ENCODE results near the gene MRS2.
"Not testable (repeated sequence)": the region's sequence is repeated elsewhere in the genome, so short reads cannot be mapped to it uniquely, and the experiment has no call there.

Gene MRS2, protein sequence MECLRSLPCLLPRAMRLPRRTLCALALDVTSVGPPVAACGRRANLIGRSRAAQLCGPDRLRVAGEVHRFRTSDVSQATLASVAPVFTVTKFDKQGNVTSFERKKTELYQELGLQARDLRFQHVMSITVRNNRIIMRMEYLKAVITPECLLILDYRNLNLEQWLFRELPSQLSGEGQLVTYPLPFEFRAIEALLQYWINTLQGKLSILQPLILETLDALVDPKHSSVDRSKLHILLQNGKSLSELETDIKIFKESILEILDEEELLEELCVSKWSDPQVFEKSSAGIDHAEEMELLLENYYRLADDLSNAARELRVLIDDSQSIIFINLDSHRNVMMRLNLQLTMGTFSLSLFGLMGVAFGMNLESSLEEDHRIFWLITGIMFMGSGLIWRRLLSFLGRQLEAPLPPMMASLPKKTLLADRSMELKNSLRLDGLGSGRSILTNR

DNA sequence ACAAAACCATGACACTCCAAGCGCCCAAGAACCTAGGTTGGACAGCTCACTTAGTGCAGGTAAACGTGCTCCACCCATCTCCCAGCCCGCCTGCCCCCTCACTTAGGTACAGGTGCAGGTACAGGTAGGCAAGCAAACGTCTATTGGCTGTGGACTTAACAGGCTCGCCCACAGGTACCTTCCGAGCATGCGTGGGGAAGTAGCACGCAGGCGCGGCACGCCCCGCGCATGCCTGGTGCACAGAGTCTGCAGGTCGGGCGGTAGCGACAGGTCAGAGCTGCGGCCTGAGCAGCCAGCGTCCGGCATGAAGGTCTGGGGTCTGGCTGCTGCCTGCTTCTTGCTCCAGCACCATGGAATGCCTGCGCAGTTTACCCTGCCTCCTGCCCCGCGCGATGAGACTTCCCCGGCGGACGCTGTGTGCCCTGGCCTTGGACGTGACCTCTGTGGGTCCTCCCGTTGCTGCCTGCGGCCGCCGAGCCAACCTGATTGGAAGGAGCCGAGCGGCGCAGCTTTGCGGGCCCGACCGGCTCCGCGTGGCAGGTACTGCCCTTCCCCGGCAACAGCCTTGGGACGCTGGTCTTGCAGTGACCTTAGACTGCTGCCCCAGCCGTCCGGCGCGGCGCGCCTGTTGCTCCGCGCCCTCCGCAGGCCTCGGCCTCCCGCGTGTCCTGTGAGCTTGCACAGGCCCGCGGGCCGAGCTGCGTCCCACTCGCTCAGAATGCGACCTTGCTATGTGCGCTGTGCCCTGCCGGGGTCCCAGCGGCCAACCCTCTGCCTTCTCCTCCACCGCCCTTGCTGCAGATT is at the start of gene MRS2:
TSS of gene MRS2 (plus strand) at position 240 of the 804 bp plus-strand sequence. CDS start at position 351, 111 bp downstream.
- peak; percentile 93 for DNase-seq

DNA sequence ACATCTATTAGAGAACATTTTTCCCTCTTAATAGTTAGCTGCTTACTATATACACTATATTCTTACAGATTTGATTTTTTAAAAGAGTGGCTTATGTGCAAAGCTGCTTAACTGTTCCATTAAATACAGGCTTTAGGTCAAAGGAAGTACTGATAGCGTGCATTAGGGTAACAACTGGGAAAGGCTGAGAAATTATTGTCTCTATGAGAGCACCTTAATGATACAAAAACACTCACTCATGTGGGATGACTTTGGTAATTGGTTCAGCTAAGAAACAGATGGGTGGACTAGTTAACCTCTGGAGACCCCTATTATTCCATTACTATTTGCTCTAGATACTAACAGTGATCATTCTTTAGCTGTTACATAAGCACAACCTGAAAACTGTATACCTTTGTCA is 48.9 kb upstream of the MRS2 start:
- DNase-seq: no peak

DNA sequence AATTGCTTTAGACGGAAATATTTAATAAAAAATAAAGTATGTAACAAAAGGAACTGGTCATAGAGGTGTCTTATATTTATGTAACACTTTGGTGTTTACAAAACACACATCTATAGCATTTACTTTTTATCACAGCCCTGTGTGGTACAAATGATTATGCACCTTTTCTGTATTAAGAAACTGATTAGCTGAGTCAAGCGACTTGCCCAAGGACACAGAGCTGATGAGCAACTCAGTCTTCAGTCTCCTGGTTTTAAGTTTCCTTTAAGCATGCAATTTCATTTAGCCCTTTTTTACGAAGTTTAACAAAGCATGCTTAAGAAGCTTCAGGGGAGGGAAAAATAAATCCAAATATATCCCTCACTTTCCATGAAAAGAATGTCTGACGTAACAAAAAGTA is 47.3 kb upstream of the MRS2 start:
- no peak for DNase-seq

DNA sequence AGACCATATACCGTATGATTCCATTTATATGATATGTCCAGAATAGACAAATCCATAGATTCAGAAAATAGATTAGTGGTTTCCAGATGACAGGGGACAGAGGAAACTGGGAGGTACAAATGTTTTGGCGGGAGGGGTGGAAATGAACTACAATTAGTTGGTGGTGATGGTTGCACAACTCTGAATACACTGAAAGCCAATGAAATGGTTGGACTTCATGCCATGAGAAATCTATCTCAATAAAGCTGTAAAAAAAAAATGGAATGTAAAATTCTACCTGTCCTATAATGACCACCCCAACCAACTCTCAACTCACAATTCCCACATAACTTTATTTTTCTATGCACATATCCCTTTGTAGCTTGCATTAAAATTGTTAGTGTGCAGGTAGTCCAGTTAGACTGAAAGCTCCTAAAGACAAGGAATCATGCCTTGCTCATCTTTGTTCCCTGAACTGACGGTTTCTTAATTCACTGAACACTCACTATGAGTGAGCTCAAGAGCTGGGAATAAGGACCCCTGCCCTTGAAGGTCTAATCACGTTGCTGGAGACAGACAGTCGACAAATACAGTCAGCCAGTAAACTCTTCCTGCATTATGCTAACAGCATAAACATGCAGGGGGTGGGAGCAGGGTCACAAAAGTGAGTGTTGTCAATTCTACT is 46.3 kb upstream of the MRS2 start:
- no peak for DNase-seq

DNA sequence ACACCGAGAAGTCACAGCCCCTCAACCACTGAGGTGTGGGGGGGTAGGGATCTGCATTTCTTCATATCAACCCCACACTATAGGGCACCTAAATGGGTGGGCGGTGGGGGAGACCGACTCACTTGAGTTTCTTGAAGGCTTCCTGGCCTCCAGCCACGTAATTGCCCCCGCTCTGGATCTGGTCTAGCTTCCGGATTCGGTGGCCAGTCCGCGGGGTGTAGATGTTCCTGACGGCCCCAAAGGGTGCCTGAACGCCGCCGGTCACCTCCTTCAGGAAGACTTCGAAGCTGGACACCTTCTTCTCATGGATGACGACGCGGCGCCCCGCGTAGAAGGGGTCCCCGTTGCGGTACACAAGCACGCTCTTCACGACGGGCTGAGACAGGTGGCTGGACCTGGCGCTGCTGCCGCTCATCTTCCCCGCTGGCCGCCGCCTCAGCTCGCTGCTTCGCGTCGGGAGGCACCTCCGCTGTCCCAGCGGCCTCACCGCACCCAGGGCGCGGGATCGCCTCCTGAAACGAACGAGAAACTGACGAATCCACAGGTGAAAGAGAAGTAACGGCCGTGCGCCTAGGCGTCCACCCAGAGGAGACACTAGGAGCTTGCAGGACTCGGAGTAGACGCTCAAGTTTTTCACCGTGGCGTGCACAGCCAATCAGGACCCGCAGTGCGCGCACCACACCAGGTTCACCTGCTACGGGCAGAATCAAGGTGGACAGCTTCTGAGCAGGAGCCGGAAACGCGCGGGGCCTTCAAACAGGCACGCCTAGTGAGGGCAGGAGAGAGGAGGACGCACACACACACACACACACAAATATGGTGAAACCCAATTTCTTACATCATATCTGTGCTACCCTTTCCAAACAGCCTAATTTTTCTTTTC is 45.2 kb upstream of the MRS2 start, which contains the start of gene DCDC2:
TSS of gene DCDC2 (minus strand) at position 724 of the 883 bp plus-strand sequence. CDS start at position 415, 309 bp downstream.
- DNase-seq: peak; percentile 81

DNA sequence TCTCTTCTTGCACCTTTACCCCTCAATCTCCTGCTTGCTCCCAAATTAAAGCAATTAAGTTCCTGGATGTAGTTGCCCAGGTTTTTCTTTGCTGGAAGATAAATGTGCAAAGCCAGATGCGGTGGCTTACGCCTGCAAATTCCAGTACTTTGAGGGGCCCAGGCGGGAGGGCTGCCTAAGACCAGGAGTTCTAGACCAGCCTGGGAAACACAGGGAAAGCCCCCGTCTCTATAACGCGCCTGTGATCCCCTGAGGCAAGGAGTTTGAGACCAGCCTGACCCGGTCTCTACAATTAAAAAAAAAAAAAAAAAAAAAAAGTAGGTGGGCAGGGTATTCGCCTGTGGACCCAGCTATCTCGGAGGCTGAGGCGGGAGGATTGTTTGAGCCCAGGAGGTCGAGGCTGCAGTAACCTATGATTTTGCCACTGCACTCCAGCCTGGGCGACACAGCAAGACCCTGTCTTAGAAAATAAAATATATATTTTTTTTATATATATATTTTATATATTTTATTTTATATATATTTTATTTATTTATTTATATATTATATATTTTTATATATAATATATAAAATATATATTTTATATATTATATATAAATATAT is 44.4 kb upstream of the MRS2 start:
- no peak for DNase-seq

DNA sequence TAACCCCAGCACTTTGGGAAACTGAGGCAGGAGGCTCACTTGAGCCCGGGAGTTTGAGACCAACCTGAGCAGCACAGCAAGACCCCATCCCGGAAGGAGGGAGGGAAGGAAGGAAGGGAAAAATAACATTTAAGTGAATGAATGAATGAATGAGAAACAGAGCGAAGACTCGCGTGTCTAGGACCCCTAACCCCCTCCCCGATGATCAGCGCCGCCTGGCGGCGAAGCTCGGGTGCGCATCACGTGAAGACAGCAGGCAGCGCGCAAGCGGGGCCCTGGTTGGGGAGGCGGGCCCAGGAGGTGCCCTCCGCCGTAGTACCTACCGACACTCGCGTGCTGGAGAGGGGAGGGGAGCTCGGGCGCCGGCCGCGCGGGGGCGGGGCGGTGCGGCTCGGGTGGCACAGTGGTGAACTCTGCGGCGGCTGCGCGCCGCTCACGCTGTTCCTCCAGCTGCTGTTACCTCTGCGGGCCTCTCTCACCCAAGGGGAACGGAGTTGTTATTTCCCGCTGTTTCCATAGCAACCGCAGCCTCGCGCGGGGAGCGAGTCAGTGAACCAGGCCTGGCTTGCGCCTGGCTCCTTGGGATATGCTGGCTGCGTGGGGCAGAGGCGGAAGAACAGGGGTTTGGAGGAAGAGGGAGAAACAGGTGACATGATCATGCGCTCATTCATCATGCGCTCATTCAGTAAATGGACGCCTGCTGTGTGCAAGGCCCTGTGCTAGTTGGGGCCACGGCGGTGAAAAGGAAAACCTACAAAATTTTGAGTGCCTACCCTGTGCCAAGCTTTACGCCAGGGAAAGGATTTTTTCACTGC is 42.9 kb upstream of the MRS2 start:
- DNase-seq: peak; percentile 89

DNA sequence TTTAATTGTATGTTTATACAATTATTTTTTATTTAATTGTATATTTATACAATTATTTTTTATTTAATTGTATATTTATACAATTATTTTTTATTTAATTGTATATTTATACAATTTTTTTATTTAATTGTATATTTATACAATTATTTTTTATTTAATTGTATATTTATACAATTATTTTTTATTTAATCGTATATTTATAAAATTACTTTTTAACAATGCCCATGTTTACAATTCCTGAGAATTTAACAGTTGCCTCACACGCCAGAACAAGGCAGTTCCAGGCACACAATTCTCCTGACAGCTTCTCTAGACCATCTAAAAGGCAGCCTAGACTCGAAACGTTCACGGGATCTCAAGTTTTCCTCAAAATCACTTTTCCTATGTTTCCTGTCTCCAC is 40.4 kb upstream of the MRS2 start:
- DNase-seq: not testable (repeated sequence)

DNA sequence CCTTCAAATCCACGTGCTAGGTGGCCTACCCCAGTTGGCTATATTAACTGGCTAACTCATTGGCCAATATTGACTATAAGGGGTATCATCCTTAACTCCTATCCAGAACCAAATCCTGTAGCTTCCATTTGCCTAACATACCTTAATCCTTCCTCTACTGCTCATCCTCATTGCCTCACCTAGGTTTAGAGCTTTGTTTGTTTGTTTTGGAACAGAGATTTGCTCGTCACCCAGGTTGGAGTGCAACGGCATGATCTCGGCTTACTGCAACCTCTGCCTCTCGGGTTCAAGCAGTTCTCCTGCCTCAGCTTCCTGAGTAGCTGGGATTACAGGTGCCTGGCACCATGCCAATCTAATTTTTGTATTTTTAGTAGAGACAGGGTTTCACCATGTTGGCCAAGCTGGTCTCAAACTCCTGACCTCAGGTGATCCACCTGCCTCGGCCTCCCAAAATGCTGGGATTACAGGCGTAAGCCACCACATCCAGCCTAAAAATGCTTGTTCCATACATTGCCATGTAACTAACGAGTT is 37.6 kb upstream of the MRS2 start:
- DNase-seq: not testable (repeated sequence)

DNA sequence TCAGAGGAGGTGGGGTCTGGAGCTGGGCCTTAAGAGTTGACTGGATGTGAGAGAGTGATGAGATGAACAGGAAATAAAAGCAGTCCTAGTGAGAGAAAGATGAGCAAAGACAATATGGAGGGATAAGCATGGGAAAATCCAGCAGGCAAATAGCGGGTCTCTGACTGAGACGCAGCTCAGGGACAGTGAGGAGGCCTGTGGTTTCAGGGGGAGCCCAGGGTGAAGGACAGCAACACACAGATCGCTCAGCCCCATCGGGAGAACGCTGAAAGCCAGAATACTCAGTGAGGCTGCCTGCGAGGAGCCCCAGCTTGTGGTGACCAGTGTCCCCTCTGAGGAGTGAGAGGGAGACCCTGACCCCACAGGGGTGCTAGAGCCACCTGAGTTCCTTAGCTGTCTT is 28.1 kb upstream of the MRS2 start:
- DNase-seq: no peak

DNA sequence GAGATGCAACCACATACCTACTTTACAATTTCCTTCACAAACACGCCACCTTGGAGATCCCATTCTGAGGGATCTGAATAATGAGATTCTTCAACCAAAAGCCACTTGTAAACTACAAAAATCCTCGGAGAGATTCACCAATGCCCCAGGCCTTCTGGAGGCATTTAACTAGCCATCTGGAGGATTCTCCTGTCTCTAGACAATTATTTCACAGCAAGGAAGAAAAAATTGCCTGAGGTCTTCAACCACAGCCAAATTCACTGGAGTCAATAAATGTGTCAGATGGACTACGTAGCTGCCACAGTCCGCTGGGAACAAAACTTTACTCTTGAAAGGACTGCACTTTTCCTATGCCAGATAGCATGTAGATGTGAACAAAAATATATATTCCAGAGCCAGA is 25.9 kb upstream of the MRS2 start:
- DNase-seq: no peak

DNA sequence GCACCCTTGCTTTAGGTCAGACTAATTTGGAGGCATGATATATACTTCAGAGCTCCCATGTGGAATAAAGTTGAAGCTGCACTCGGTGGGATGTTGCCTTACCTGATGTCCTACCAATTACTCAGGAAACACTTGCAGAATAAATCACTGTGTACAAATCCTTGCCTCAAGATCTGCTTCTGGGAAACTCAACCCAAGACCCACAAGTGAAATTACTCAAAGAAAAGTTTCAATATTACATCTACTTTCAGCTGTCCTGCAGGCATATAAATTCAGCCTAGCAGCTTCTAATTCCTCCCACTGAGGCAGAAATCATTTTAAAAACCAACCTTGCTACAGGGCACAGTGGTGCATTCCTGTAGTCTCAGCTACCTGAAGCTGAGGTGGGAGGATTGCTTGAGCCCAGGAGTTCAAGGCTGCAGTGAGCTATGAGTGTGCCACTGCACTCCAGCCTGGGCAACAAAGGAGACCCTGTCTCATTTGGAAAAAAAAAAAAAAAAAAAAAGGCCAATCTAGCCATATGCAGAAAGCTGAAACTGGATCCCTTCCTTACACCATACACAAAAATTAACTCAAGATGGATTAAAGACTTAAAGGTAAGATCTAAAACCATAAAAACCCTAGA is 24.2 kb upstream of the MRS2 start:
- no peak for DNase-seq

DNA sequence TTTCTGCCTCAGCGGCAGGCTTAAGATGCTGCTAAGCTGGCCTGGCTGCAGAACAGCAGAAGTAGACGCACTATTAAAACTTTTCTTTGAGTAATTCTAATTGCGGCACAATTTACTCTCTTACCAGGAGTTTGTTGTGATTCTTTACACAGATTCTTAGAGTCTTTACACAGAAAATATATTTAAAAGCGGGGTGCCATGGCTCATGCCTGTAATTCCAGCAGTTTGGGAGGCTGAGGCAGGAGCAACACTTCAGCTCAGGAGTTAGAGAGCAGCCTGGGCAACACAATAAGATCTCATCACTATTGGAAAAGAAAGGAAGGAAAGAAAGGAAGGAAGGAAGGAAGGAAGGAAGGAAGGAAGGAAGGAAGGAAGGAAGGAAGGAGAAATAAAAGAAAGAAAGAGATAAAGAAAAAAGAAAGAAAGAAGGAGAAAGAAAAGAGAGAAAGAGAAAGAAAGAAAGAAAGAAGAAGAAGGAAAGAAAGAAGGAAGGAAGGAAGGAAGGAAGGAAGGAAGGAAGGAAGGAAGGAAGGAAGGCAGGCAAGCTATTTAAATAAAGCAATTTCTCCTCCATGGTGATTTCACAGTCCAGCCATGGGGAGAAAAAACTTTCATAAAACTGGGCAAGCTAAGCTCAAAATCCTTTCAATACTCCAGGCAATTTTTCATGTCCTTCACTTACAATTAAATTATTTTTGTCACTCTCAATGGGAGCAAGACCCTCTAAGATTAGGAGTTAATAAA is 21.1 kb upstream of the MRS2 start:
- DNase-seq: no peak

DNA sequence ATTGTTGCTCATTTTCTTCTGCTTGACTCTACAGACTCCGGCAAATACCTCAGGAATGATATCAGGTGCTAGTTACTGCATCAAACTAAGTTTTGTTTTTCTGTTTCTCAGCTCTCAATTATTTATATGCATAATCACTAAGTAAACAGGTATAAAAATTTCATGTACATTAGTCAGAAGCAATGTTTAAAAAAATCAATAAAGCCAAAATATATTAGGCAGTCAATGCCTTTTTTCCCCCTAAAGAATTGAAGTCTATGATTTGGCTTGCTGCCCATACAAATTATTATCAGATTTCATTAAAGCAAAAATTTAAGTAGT is 20.6 kb upstream of the MRS2 start:
- no peak for DNase-seq

DNA sequence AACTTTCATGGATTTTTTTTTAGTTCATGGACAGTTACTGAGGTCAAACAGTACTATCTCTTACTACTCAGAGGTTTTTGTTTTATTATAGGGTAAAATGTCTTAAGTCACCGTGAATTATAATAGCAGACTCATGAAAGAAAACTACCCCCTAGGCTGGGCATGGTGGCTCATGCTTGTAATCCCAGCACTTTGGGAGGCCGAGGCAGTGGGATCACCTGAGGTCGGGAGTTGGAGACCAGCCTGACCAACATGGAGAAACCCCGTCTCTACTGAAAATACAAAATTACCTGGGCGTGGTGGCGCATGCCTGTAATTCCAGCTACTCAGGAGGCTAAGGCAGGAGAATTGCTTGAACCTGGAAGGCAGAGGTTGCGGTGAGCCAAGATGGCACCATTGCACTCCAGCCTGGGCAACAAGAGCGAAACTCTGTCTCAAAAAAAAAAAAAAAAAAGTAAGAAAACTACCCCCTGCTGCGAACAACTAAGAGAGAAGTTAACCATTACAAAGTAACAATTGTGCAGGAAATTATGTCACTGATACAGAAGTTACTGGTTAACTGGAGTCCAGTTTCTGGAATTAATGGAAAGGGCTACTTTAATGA is 19.7 kb upstream of the MRS2 start:
- DNase-seq: not testable (repeated sequence)

DNA sequence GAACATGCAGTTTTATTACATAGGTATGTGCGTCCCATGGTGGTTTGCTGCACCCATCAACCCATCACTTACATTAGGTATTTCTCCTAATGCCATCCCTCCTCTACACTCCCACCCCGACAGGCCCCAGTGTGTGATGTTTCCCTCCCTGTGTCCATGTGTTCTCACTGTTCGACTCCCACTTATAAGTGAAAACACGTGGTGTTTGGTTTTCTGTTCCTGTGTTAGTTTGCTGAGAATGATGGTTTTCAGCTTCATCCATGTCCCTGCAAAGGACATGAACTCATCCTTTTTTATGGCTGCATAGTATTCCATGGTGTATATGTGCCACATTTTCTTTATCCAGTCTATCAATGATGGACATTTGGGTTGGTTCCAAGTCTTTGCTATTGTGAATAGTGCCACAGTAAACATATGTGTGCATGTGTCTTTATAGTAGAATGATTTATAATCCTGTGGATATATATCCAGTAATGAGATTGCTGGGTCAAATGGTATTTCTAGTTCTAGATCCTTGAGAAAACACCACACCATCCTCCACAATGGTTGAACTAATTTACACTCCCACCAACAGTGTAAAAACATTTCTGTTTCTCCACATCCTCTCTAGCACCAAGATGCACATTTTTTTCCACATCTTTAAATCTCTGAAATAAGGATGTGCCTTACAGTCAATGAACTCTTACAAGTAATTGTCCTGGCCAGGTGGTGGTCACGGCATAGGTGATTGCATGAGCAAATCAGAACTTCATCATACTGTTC is 18.2 kb upstream of the MRS2 start:
- not testable (repeated sequence) for DNase-seq

DNA sequence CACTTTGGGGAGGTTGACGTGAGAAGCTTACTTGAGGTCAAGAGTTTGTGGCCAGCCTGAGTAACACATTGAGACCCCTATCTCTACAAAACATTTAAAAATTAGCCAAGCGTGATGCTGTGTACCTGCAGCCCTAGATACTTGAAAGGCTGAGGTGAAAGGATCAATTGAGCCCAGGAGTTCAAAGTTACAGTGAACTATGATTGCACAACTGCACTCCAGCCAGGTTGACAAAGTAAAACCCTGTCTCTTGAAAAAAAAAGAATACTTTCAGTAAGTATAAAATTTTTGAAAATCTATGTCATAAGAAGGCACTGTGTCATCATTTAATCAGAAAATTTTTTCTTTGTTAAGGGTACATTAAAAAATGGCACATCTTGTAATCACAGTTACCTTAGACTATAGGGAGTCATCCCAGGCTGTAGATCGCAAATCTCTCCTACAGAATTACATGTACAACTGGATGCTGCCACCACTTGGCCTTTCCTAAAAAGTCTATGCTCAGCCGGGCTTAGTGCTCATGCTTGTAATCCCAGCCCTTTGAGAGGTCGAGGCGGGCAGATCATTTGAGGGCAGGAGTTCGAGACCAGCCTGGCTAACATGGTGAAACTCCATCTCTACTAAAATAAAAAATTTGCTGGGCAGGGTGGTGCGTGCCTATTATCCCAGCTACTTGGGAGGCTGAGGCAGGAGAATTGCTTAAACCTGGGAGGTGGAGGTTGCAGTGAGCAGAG is 17.0 kb upstream of the MRS2 start:
- DNase-seq: no peak

DNA sequence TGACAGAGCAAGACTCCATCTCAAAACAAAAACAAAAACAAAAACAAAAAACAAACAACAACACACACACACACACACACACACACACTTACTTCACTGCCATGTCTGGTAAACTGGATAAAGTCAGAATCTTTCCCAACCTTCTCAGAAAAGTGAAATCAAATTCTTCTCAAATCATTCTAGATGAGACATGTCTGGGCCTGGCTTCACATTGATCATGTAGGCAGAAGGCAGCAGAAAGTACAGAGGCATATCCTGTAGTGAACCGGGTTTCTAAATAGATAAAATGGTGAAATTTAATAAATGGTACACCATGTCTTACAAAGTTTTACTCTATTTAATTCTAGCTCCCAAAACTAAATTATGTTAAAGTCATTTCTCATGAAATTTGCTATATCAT is 14.9 kb upstream of the MRS2 start:
- DNase-seq: no peak
